Measurements from ENCODE around the gene PRKAG3.
"Not testable (repeated sequence)": the region's sequence is repeated elsewhere in the genome, so short reads cannot be mapped to it uniquely, and the experiment has no call there.

PRKAG3 gene

GRCh38 chr2:218780046-218780445, 51.6 kb downstream of the PRKAG3 start:
- DNase-seq, result no peak

DNA sequence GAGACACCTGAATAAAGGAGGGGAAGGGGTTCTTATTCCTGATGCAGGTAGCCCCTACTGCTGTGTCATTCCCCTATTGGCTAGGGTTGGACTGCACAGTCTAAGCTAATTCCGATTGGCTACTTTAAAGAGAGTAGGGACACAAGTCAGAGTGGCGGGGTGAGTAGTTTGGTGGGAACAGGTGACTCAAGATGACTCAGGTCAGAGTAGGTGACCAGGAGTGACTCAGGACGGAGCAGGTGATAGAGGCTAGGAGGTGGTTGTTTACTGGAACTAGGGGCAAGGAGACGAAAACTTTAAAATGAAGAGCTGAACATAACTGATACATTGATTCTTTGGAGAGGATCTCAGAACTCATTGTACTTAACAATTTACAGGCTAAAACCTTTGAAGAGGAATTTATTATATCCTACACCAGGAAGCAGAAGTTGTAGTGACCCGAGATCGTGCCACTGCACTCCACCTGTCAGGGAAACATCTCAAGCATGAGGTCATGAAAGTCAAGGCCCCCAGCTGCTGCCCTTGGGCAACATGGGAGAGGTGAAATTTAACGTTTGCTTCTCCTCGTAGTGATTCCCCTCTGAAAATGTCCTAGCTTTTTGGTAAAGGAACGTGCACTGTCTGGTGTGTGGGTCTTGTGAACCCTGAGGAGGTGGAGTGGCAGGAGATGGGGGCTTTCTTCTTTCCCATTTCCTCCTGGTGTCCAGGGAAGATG, 54.2 kb downstream of the PRKAG3 start:
- no peak for DNase-seq

DNA sequence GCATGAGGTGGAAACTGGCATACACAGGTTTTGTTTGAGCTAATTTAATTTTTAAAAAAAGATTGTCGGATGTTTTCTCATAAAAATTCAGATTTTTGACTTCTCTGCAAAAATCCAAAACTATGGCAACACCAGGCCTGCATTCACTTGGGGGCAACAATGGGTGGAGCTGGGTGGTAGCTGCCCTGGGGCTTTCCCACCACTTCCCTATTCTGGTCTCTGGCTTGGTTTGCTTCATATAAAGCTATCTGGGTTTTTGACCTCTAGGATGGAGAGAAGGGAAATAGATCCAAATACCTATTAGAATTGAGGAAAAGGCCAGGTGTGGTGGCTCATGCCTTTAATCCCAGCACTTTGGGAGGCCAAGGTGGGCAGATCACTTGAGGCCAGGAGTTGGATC, 55.1 kb downstream of the PRKAG3 start:
- DNase-seq, result no peak

DNA sequence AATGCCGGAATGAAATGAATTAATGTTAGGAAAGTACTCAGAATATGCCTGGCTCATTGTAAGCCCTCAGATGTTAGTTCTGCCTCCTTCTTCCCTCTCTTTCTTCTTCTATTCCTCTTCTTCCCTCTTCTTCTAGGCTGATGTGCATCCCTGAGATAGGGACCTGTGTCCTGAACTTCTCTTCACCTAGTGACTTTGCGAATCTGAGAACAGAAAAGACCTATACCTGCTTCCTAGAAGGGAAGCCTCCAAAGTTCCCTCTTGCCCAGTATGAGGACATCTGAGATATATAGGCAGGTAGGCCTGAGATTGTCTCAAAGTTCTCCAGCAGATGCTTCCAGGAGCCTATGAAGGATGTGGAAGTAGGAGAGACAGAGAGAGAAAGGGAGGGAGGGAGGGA, 57.7 kb downstream of the PRKAG3 start:
- DNase-seq, result no peak

DNA sequence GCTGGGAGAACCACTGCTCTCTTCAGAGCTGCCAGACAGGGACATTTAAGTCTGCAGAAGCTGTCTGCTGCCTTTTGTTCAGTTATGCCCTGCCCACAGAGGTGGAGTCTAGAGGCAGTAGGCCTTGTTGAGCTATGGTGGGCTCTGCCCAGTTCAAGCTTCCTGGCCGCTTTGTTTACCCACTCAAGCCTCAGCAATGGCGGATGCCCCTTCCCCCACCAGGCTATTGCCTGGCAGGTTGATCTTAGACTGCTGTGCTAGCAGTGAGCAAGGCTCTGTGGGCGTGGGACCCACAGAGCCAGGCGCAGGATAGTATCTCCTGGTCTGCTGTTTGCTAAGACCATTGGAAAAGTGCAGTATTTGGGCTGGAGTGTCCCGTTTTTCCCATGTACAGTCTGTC, 58.8 kb downstream of the PRKAG3 start:
- not testable (repeated sequence) for DNase-seq

Measured in T-helper 2 cell (primary cell).